NCI-H748 (cell line): ENCODE results near the gene GLT8D2.

Experiments
- DNase-seq: peaks from one replicate; lab custom pipeline; 2025; ENCODE audit not compliant: unreplicated experiment; lab: John Stamatoyannopoulos, UW

The GLT8D2 gene

GRCh38 chr12:104049903-104050356, at the start of gene GLT8D2:
Gene GLT8D2, minus strand, starts transcription at chr12:104050187. Its CDS starts 30,539 bp downstream, at chr12:104019648.
- peak; percentile 57 for DNase-seq

- DNase-seq: no peak
Measured at GRCh38 chr12:104097954-104098353, 48.0 kb upstream of the GLT8D2 start.

- no peak for DNase-seq
Measured at GRCh38 chr12:104095289-104095688, 45.3 kb upstream of the GLT8D2 start.

GRCh38 chr12:104094284-104094683, 44.3 kb upstream of the GLT8D2 start:
- DNase-seq: no peak

GRCh38 chr12:104091136-104091535, 41.1 kb upstream of the GLT8D2 start:
- no peak for DNase-seq

- peak; percentile 3 for DNase-seq
Measured at GRCh38 chr12:104090685-104091084, 40.7 kb upstream of the GLT8D2 start.

- DNase-seq: no peak
Measured at GRCh38 chr12:104083769-104084475, 33.9 kb upstream of the GLT8D2 start.

GRCh38 chr12:104080764-104081163, 30.8 kb upstream of the GLT8D2 start:
- DNase-seq: no peak

- DNase-seq: no peak
Measured at GRCh38 chr12:104079024-104079423, 29.0 kb upstream of the GLT8D2 start.

- DNase-seq: no peak
Measured at GRCh38 chr12:104073699-104074098, 23.7 kb upstream of the GLT8D2 start.

GRCh38 chr12:104072099-104072498, 22.1 kb upstream of the GLT8D2 start:
- no peak for DNase-seq

GRCh38 chr12:104064842-104065427, 14.9 kb upstream of the GLT8D2 start:
- peak; percentile 36 for DNase-seq

- peak; percentile 89 for DNase-seq
Measured at GRCh38 chr12:104064031-104064841, 14.2 kb upstream of the GLT8D2 start, which contains the start of gene HCFC2. Gene HCFC2, plus strand, starts transcription at chr12:104064531. Its CDS starts 30 bp downstream, at chr12:104064561.

- no peak for DNase-seq
Measured at GRCh38 chr12:104063712-104064030, 13.7 kb upstream of the GLT8D2 start.

- DNase-seq: no peak
Measured at GRCh38 chr12:104060791-104061190, 10.8 kb upstream of the GLT8D2 start.

GRCh38 chr12:104059963-104060362, 10.0 kb upstream of the GLT8D2 start:
- DNase-seq: no peak

- no peak for DNase-seq
Measured at GRCh38 chr12:104058802-104059201, 8.8 kb upstream of the GLT8D2 start.

- DNase-seq: peak; percentile 50
Measured at GRCh38 chr12:104057771-104058197, 7.8 kb upstream of the GLT8D2 start.

- peak; percentile 62 for DNase-seq
Measured at GRCh38 chr12:104056419-104056972, 6.5 kb upstream of the GLT8D2 start.

- DNase-seq: peak; percentile 81
Measured at GRCh38 chr12:104055686-104056388, 5.8 kb upstream of the GLT8D2 start.
